ENCODE results near the gene KRTAP5-5.

- no peak for TF ChIP-seq CTCF (IDR thresholded peaks at IDR 0.05)
- no peak for TF ChIP-seq POLR2A (IDR thresholded peaks at IDR 0.05)
- no peak for TF ChIP-seq POLR2AphosphoS5 (IDR thresholded peaks at IDR 0.05)
- TF ChIP-seq EP300 (IDR thresholded peaks at IDR 0.05): no peak
Measured at GRCh38 chr11:1659506-1659905, 29.9 kb downstream of the KRTAP5-5 start.

Measured in sigmoid colon (tissue), 4 donors.